SK-N-MC (cell line): Measurements from ENCODE around the gene HSPA1L.
A peak's percentile ranks its signal among the peaks of the same experiment; 100 is the strongest.

Experiments
- EZH2 ChIP-seq: fragments of 200-600 bp; sonication (generic); IDR thresholded peaks from one replicate; pipeline ENCODE4 v1.6.1; 2017; ENCODE audit warnings: antibody characterized with exemption
- FOXP2 ChIP-seq: optimal IDR thresholded peaks from 2 replicates; pipeline ENCODE3; 2011; ENCODE audit warnings: mild to moderate bottlenecking, moderate library complexity; ENCODE audit not compliant: insufficient read depth; ENCODE audit errors: extremely low read length, control extremely low read depth
- POLR2AphosphoS5 ChIP-seq: IDR thresholded peaks from 2 replicates; pipeline ENCODE4 v1.6.1; 2012; ENCODE audit warnings: mild to moderate bottlenecking, low read depth, low read length, borderline replicate concordance

GRCh38 chr6:31827286-31828079, 12.4 kb upstream of the HSPA1L start, which contains the start of gene HSPA1B:
- no peak for TF ChIP-seq EZH2
- peak; percentile 100 for TF ChIP-seq POLR2AphosphoS5
- TF ChIP-seq FOXP2: peak; percentile 22
